Nephron (organoid): ENCODE results near the gene TNNI2.

ENCODE experiments used
- H3K27ac Mint-ChIP-seq, 3 experiments: 2 replicates each; pipeline ENCODE4 v1.8.0; 2020; ENCODE audit warnings: mixed read lengths in 3 of 3, mild to moderate bottlenecking in 2 of 3, moderate library complexity in 1 of 3
- H3K27me3 Mint-ChIP-seq: 2 replicates; pipeline ENCODE4 v1.8.0; 2021; ENCODE audit warnings: low read depth, mild to moderate bottlenecking, moderate library complexity, mixed read lengths
- H3K36me3 Mint-ChIP-seq: 2 replicates; pipeline ENCODE4 v1.8.0; 2020; ENCODE audit warnings: low read depth, mixed read lengths
- H3K4me1 Mint-ChIP-seq: 2 replicates; pipeline ENCODE4 v1.8.0; 2020; ENCODE audit warnings: mixed read lengths
- H3K4me3 Mint-ChIP-seq, 3 experiments: 2 replicates each; pipeline ENCODE4 v1.8.0; 2020; ENCODE audit warnings: mild to moderate bottlenecking in 3 of 3, mixed read lengths in 3 of 3, moderate library complexity in 2 of 3
- H3K9me3 Mint-ChIP-seq: 2 replicates; pipeline ENCODE4 v1.8.0; 2020; ENCODE audit warnings: mixed read lengths
- CTCF ChIP-seq, 3 experiments: fragments of 200-600 bp; sonication (generic); IDR thresholded peaks; one replicate each; pipeline ENCODE4 v1.5.0; 2021; ENCODE audit warnings: antibody characterized with exemption in 3 of 3; ENCODE audit not compliant: unreplicated experiment in 3 of 3

Gene TNNI2

GRCh38 chr11:1845561-1846452, 7.0 kb downstream of the TNNI2 start:
- H3K9me3 Mint-ChIP-seq, result no peaks in the 10 kb centered on the region
- H3K27ac Mint-ChIP-seq, result peak overlapping the region; percentile 44 to 80 (median 75)

GRCh38 chr11:1846453-1846932, 7.7 kb downstream of the TNNI2 start:
- Mint-ChIP-seq H3K36me3 (no peaks in the 10 kb centered on the region), H3K27me3 (peaks cover 6% of the 10 kb centered on the region), H3K4me3 (no peak overlapping the region), H3K9me3 (no peaks in the 10 kb centered on the region), H3K27ac (peak overlapping the region in 2 of 3 experiments; percentile 35 to 57), H3K4me1 (peaks cover 35% of the 10 kb centered on the region)
- TF ChIP-seq CTCF (IDR thresholded peaks at IDR 0.05; ENCODE audit: unreplicated experiment in 3 of 3), result no peak

More at GRCh38 chr11:1845561-1846452, 7.0 kb downstream of the TNNI2 start:
- no peak overlapping the region for H3K4me3 Mint-ChIP-seq
- TF ChIP-seq CTCF (IDR thresholded peaks at IDR 0.05; ENCODE audit: unreplicated experiment in 3 of 3), result no peak
- H3K27me3 Mint-ChIP-seq, result peaks cover 6% of the 10 kb centered on the region
- no peaks in the 10 kb centered on the region for H3K36me3 Mint-ChIP-seq
- peaks cover 34% of the 10 kb centered on the region for H3K4me1 Mint-ChIP-seq

GRCh38 chr11:1847006-1847735, 8.4 kb downstream of the TNNI2 start:
- Mint-ChIP-seq H3K4me3 (no peak overlapping the region), H3K27me3 (peaks cover 6% of the 10 kb centered on the region), H3K27ac (peak overlapping the region; percentile 10 to 57 (median 56)), H3K4me1 (peaks cover 35% of the 10 kb centered on the region), H3K9me3 (no peaks in the 10 kb centered on the region), H3K36me3 (no peaks in the 10 kb centered on the region)
- TF ChIP-seq CTCF (IDR thresholded peaks at IDR 0.05; ENCODE audit: unreplicated experiment in 3 of 3), result no peak

GRCh38 chr11:1847926-1848639, 9.3 kb downstream of the TNNI2 start:
- Mint-ChIP-seq H3K27ac (peak overlapping the region; percentile 10 to 56 (median 37)), H3K9me3 (no peaks in the 10 kb centered on the region), H3K27me3 (peaks cover 6% of the 10 kb centered on the region), H3K4me3 (no peak overlapping the region), H3K4me1 (peaks cover 35% of the 10 kb centered on the region), H3K36me3 (no peaks in the 10 kb centered on the region)
- no peak for TF ChIP-seq CTCF (IDR thresholded peaks at IDR 0.05; ENCODE audit: unreplicated experiment in 3 of 3)

GRCh38 chr11:1848640-1849430, 10.1 kb downstream of the TNNI2 start:
- Mint-ChIP-seq H3K4me3 (no peak overlapping the region), H3K27ac (peak overlapping the region in 1 of 3 experiments; percentile 40), H3K36me3 (no peaks in the 10 kb centered on the region), H3K27me3 (peaks cover 6% of the 10 kb centered on the region), H3K4me1 (peaks cover 29% of the 10 kb centered on the region), H3K9me3 (no peaks in the 10 kb centered on the region)
- no peak for TF ChIP-seq CTCF (IDR thresholded peaks at IDR 0.05; ENCODE audit: unreplicated experiment in 3 of 3)
